Measurements from ENCODE around the gene STIP1. TPM values are rescaled to one million over a fixed set of nuclear protein-coding genes. Genes with fewer than 3 reads are reported as not detected.

Gene STIP1
- total and polyA plus RNA-seq, 2 donors (not counting 1 experiment from before 2014, with no cell fraction given) = 49.8 to 78.7 TPM

GRCh38 chr11:64232182-64232966 lies 46.4 kb downstream of the STIP1 start:
- Mint-ChIP-seq H3K4me1 (peaks cover 55% of the 10 kb centered on the region), H3K4me3 (peak overlapping the region; percentile 76), H3K27ac (peak overlapping the region; percentile 72), H3K9me3 (ENCODE audit: insufficient read depth) (no peaks in the 10 kb centered on the region), H3K27me3 (no peaks in the 10 kb centered on the region)
- TF ChIP-seq EZH2 (IDR thresholded peaks at IDR 0.05; ENCODE audit: borderline replicate concordance, insufficient read depth, low read depth, low read length, poor library complexity, severe bottlenecking) = no peak
- TF ChIP-seq, protein P1, sequence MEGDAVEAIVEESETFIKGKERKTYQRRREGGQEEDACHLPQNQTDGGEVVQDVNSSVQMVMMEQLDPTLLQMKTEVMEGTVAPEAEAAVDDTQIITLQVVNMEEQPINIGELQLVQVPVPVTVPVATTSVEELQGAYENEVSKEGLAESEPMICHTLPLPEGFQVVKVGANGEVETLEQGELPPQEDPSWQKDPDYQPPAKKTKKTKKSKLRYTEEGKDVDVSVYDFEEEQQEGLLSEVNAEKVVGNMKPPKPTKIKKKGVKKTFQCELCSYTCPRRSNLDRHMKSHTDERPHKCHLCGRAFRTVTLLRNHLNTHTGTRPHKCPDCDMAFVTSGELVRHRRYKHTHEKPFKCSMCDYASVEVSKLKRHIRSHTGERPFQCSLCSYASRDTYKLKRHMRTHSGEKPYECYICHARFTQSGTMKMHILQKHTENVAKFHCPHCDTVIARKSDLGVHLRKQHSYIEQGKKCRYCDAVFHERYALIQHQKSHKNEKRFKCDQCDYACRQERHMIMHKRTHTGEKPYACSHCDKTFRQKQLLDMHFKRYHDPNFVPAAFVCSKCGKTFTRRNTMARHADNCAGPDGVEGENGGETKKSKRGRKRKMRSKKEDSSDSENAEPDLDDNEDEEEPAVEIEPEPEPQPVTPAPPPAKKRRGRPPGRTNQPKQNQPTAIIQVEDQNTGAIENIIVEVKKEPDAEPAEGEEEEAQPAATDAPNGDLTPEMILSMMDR (IDR thresholded peaks at IDR 0.05) = no peak
- peak overlapping the region; percentile 99 for H3K4me2 ChIP-seq (replicated peaks; ENCODE audit: low read depth, low read length, poor library complexity, severe bottlenecking)
- H2AFZ ChIP-seq (ENCODE audit: insufficient read depth, low read depth, low read length, poor library complexity, severe bottlenecking) = no peak overlapping the region
- 93% methylated on average over 13 of the region's 15 CpGs for WGBS (ENCODE audit: insufficient coverage)
- peaks cover 0 to 10% of the 10 kb centered on the region in 2 experiments for H3K36me3 ChIP-seq (replicated peaks in 1 of 2; ENCODE audit: control extremely low read depth in 1 of 2, control insufficient read depth in 1 of 2, extremely low read depth in 1 of 2, insufficient read depth in 2 of 2, low read length in 1 of 2)
- ATAC-seq (ENCODE audit: low read depth) (no peak), DNase-seq (no peak)
- H3K4me3 ChIP-seq (ENCODE audit: control extremely low read depth in 1 of 5, extremely low read depth in 1 of 5, insufficient read depth in 1 of 5, low read depth in 2 of 5, low read length in 4 of 5) = no peak overlapping the region
- H3K9ac ChIP-seq (ENCODE audit: low read length) = no peak overlapping the region
- no peaks in the 10 kb centered on the region for H3K9me3 ChIP-seq (ENCODE audit: control extremely low read depth in 1 of 3, control insufficient read depth in 2 of 3, insufficient read depth in 1 of 3, low read length in 2 of 3)
- CTCF ChIA-PET = interaction anchor here (0.7 to 1.6 kb wide), 8 partner anchors 8 to 72 kb away, joined by 3 to 6 read pairs (median 4); partner anchors contain the start of gene ESRRA
- H3K27ac ChIP-seq (ENCODE audit: low read length in 2 of 2) = no peak overlapping the region
- peaks cover 38 to 59% of the 10 kb centered on the region in 2 donors for H3K4me1 ChIP-seq (ENCODE audit: control insufficient read depth in 2 of 2, insufficient read depth in 2 of 2, low read length in 2 of 2)
- POLR2A ChIA-PET = interaction anchor here (0.6 to 2.4 kb wide), 7 partner anchors 9 to 69 kb away, joined by 3 to 11 read pairs (median 5); partner anchors contain the start of genes FKBP2 and STIP1
- H3K27me3 ChIP-seq (replicated peaks in 1 of 4; ENCODE audit: control extremely low read depth in 1 of 4, control insufficient read depth in 3 of 4, insufficient read depth in 4 of 4, low read length in 3 of 4) = no peaks in the 10 kb centered on the region
- H3K79me2 ChIP-seq (ENCODE audit: control insufficient read depth, insufficient read depth, low read length) = peaks cover 24% of the 10 kb centered on the region
- intact Hi-C loops (cut with micrococcal nuclease) = no loop called here
- H4K20me1 ChIP-seq (ENCODE audit: control insufficient read depth, insufficient read depth, low read length, poor library complexity, severe bottlenecking) = peaks cover 25% of the 10 kb centered on the region

GRCh38 chr11:64232967-64233315 lies 47.0 kb downstream of the STIP1 start:
- ATAC-seq (ENCODE audit: low read depth) (no peak), DNase-seq (no peak)
- Histone ChIP-seq H2AFZ (ENCODE audit: insufficient read depth, low read depth, low read length, poor library complexity, severe bottlenecking) (no peak overlapping the region), H3K4me2 (replicated peaks; ENCODE audit: low read depth, low read length, poor library complexity, severe bottlenecking) (no peak overlapping the region), H3K9me3 (ENCODE audit: control extremely low read depth in 1 of 3, control insufficient read depth in 2 of 3, insufficient read depth in 1 of 3, low read length in 2 of 3) (no peaks in the 10 kb centered on the region), H3K27ac (ENCODE audit: low read length in 2 of 2) (no peak overlapping the region), H3K9ac (ENCODE audit: low read length) (no peak overlapping the region), H3K27me3 (replicated peaks in 1 of 4; ENCODE audit: control extremely low read depth in 1 of 4, control insufficient read depth in 3 of 4, insufficient read depth in 4 of 4, low read length in 3 of 4) (no peaks in the 10 kb centered on the region), H3K4me3 (ENCODE audit: control extremely low read depth in 1 of 5, extremely low read depth in 1 of 5, insufficient read depth in 1 of 5, low read depth in 2 of 5, low read length in 4 of 5) (no peak overlapping the region), H3K4me1 (ENCODE audit: control insufficient read depth in 2 of 2, insufficient read depth in 2 of 2, low read length in 2 of 2) (peaks cover 35 to 62% of the 10 kb centered on the region in 2 donors), H3K79me2 (ENCODE audit: control insufficient read depth, insufficient read depth, low read length) (peaks cover 23% of the 10 kb centered on the region), H3K36me3 (replicated peaks in 1 of 2; ENCODE audit: control extremely low read depth in 1 of 2, control insufficient read depth in 1 of 2, extremely low read depth in 1 of 2, insufficient read depth in 2 of 2, low read length in 1 of 2) (peaks cover 0 to 16% of the 10 kb centered on the region in 2 experiments), H4K20me1 (ENCODE audit: control insufficient read depth, insufficient read depth, low read length, poor library complexity, severe bottlenecking) (peaks cover 25% of the 10 kb centered on the region)
- WGBS (ENCODE audit: insufficient coverage) = 98% methylated on average over 6 of the region's 8 CpGs
- intact Hi-C loops (cut with micrococcal nuclease) = no loop called here
- CTCF ChIA-PET = interaction anchor here (0.7 to 1.6 kb wide), 7 partner anchors 9 to 72 kb away, joined by 3 to 6 read pairs (median 3); partner anchors contain the start of gene ESRRA
- Mint-ChIP-seq H3K4me1 (peaks cover 57% of the 10 kb centered on the region), H3K4me3 (peak overlapping the region; percentile 76), H3K9me3 (ENCODE audit: insufficient read depth) (no peaks in the 10 kb centered on the region), H3K27me3 (no peaks in the 10 kb centered on the region), H3K27ac (peak overlapping the region; percentile 72)
- POLR2A ChIA-PET = interaction anchor here (0.7 to 2.4 kb wide), 8 partner anchors 8 to 68 kb away, joined by 3 to 11 read pairs (median 6); partner anchors contain the start of genes FKBP2 and STIP1
- TF ChIP-seq EZH2 (IDR thresholded peaks at IDR 0.05; ENCODE audit: borderline replicate concordance, insufficient read depth, low read depth, low read length, poor library complexity, severe bottlenecking) = no peak
- TF ChIP-seq, protein P1 (IDR thresholded peaks at IDR 0.05) = no peak
